Body of pancreas (tissue), 4 donors: ENCODE measurements around the gene VPS37B.

Experiments
- CTCF ChIP-seq, 7 experiments: fragments of 450-650 bp in 4 of 7; fragments of 200-600 bp in 3 of 7; sonication (generic) in 3 of 7; IDR thresholded peaks; one replicate each; pipeline ENCODE4 v1.5.1; 2016 to 2019; ENCODE audit warnings: antibody characterized with exemption in 7 of 7
- POLR2A ChIP-seq, 3 donors: fragments of 450-650 bp; IDR thresholded peaks; one replicate each; pipeline ENCODE4 v1.6.1; 2016; ENCODE audit warnings: antibody characterized with exemption in 3 of 3, mild to moderate bottlenecking in 2 of 3

GRCh38 chr12:122902854-122903692 lies 7.1 kb upstream of the VPS37B start:
- TF ChIP-seq CTCF (IDR thresholded peaks at IDR 0.05): no peak
- TF ChIP-seq POLR2A (IDR thresholded peaks at IDR 0.05): no peak
